GM10847 (cell line): Measurements from ENCODE around the gene ACSF3.

ENCODE experiments used
- POLR2A ChIP-seq: IDR thresholded peaks from 2 replicates; pipeline ENCODE4 v1.6.1; 2011; ENCODE audit not compliant: insufficient read length; ENCODE audit errors: extremely low read depth

Gene ACSF3

GRCh38 chr16:89093602-89094251, at the start of gene ACSF3:
Gene ACSF3, plus strand, starts transcription at chr16:89093852. Its CDS starts 6,830 bp downstream, at chr16:89100682.
- TF ChIP-seq POLR2A = peak; percentile 38

DNA sequence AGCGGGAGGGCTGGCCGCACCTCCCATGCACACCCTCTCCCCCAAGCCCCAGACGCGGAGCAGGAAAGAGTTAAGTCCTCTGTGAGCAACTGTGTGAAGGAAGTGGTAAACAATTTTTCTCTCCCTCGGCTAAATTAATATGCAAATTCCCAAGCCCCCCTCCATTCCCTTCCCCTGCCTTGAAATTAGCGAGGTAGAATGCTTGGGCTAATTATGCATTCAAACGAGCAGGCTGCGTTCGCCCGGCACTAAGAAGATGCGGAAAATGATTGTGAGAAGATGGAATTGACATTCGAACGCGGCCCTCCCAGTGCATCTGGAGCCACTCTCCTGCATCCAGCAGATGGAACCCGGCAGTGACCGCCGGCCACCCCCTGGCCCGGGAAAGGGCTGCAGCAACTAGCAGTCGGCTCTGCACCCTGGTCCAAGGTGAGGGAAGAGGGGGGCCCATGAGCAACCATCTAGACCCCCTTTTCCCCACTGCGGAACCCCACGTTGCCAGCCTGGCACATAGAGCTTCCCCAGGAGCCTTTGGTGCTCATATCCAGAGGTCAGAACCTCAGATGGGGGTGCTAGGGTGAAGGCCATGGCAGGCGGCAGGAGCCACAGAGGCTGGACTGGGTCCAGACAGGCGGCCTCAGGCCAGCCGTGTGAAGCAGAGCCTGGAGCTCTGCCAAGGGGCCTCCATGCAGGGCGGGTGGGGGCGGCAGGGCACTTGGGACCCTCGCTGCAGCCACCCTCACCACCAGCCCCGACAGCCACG, 49.1 kb upstream of the ACSF3 start:
- TF ChIP-seq POLR2A = no peak

- TF ChIP-seq POLR2A = no peak
Observed at GRCh38 chr16:89045181-89045815, 48.4 kb upstream of the ACSF3 start.

GRCh38 chr16:89045881-89046280, 47.8 kb upstream of the ACSF3 start:
- no peak for TF ChIP-seq POLR2A

DNA sequence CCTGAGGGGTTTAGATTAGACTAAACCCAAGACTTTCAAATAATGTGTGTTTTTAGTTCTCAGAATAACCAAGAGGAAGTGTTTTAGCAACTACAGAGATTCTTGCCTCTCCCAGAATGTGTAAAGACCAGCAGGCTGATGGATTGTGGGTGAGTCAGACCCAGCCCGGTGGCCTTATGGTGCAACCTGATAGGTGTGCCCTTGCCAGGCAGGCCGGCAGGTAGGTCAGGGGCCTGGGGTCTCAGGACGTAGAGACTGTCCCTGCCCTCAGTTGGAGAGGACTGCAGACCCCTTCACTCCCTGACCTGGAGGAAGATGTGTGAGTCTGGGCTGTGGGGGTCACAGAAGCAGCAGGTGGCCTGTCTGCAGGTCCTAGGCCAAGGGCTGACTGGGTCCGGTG, 47.2 kb upstream of the ACSF3 start:
- TF ChIP-seq POLR2A = no peak

- no peak for TF ChIP-seq POLR2A
Observed at GRCh38 chr16:89047331-89048089, 46.1 kb upstream of the ACSF3 start.

DNA sequence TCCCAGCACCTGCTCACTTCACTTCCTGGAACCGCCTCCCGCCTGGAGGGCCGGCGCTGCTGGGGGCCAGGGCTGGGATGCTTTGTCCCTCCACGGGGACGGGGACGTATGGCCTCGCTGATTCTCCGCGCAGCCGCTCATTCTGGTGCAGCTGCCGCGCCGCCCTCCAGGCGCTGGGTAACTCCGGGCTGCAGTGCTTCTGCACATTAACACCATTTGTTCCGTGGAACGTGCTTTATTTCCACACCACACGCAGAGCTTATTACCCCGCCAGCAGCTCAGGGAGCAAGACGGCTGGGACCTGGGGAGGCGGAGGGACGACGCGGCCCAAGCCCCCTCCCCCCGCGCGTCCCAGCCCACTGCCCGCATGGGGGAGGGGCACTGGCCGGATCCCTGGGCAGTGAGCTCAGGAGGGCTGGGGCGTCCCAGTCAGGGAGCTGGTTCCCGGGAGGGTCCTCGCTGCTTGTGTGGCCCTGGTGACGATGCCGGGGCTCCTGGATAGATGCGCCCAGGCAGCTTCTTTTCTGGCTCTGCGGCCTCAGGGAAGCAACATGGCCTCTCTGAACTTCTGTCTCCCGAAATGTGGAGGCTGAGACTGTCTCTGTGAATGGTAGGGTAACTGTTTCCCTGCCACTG, 45.4 kb upstream of the ACSF3 start:
- TF ChIP-seq POLR2A = no peak

DNA sequence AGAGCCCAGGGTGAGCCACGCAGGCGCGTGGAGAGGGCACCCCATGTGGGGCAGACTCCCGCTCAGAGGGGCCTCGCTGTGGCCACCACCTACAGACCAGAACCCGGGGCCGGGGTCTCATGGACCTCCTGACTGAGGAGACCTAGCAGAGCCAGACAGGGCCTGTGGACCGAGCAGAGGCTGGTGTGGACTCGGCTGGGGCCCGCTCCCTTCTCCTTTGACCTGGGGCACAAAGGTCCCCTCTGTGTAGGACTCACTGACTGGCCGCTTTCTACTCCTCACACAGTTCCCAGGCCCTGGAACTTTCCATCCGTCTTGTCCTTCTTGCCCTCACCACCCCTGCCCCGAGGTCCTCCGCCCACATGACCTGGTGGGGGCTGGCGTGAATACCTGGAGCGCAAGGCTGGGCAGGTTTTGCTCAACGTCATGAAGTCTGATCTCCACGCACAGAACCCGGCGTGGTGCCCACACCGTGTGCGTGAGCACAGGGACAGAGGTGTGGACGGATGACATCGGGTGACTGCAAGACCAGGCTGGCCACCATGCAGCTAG, 44.7 kb upstream of the ACSF3 start:
- no peak for TF ChIP-seq POLR2A

GRCh38 chr16:89049484-89050118, 44.1 kb upstream of the ACSF3 start:
- TF ChIP-seq POLR2A = no peak

- no peak for TF ChIP-seq POLR2A
Observed at GRCh38 chr16:89050119-89050867, 43.4 kb upstream of the ACSF3 start.

DNA sequence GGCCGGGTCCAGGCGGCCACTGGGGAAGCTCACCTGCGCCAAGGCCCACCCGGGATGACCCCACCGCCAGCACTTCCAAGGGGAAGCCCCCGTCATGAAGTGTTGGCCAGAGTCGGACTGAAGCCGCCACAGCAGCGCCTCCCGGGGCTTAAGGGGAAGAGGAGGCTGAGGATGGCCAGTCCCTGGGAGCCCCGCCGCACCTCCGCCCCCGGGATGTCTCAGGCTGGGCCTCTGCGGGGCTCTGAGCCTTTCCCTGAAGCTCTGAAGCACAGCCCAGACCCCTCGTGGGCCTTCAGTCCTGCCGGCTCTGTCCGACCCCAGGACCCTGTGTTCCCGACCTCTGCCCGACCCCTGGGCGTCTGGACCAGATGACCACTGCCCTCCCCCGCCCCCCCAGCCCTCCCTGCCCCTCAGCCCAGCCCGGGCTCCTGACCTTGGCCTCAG, 42.8 kb upstream of the ACSF3 start:
- no peak for TF ChIP-seq POLR2A

DNA sequence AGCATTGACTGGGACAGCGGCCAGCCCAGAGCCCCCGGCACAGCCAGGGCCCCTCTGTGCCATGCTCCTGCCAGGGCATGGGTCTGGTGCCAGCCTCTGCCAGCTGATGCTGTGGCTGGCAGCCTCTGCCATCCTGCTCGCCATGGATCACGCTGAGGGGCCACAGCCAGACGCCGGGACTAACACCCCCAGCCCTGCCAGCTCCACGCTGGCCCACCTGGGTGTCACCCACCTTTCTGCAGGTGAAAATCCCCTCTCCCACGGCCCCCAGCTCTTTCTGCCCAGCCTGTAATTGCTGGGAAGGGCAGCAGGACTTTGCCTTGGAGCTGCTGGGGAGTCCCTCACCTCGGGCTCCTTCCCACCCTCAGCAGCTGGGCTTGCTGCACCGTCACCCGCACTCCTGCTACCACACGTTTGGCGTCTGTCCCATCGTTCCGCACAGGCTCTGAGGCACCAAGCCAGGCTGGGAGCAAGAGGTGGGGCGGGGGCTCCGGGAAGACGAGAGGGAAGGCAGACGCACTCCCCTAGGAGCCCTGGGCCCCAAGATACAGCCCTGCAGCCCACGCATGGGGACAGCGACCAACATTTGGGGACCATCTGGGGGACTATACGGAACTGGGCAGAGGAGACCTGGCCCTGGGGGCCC, 42.0 kb upstream of the ACSF3 start:
- no peak for TF ChIP-seq POLR2A

GRCh38 chr16:89052191-89052889, 41.3 kb upstream of the ACSF3 start:
- TF ChIP-seq POLR2A = no peak
